T-helper 22 cell (primary cell): Measurements from ENCODE around the gene TTBK2.
"Not testable (repeated sequence)": the region's sequence is repeated elsewhere in the genome, so short reads cannot be mapped to it uniquely, and the experiment has no call there.

Experiments used
- DNase-seq: peaks from one replicate; pipeline ENCODE4 v3.0.0-alpha.2; 2020; ENCODE audit warnings: low read depth

The TTBK2 gene

GRCh38 chr15:42761813-42762212 lies 158.8 kb downstream of the TTBK2 start:
- not testable (repeated sequence) for DNase-seq

DNA sequence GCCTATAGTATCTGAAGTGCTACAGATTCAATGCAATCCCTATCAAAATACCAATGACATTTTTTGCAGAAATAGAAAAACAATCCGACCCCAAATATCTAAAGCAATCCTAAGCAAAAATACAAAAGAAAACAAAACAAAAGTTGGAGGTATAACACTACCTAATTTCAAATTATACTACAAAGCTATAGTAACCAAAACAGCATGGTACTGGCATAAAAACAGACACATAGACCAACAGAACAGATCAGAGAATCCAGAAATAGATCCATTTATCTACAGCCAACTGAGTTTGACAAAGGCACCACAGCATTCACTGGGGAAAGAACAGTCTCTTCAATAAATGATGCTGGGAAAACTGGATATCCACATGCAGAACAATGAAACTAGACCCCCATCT lies 159.8 kb downstream of the TTBK2 start:
- DNase-seq = no peak

DNA sequence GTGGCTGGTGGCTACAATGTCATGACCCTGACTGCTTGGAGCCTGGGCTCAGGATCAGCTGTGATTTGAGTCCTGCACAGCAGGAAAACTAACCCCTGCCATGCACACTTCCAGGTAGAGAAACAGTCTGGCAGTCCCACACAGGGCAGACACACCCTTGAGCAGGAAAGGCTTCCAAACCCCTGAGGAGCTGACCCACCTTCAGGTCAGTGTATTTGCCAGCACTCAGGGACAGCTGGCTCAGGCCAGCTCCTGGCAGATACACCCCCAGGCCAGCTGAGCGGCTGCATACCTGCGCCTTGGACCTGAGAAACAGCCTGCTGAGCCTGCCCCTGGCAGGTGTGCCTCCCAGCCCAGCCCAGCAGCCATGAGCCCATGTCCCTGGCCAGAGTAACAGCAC lies 161.5 kb downstream of the TTBK2 start:
- DNase-seq = no peak

- no peak for DNase-seq
Observed at GRCh38 chr15:42750306-42750705, 170.3 kb downstream of the TTBK2 start.

- DNase-seq = no peak
Observed at GRCh38 chr15:42749266-42749665, 171.3 kb downstream of the TTBK2 start.

DNA sequence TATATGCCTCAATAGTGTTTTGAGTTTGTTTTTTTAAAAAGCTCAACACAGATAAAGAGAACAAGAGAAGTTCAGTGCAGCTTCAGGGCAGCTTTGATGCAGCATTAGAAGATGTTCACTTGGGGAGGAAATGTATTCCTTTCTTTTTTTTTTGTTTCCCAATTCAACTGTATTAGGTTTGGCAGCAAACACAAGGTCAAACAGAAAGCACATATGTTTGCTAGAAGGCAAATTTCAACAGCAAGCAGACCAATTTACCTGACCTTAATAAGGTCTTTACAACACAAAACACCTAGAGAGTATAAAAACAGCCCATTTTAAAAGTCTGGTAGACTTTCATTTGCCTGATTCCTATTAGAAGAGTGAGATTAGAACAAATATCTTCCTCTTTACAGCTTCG lies 176.4 kb downstream of the TTBK2 start:
- no peak for DNase-seq

DNA sequence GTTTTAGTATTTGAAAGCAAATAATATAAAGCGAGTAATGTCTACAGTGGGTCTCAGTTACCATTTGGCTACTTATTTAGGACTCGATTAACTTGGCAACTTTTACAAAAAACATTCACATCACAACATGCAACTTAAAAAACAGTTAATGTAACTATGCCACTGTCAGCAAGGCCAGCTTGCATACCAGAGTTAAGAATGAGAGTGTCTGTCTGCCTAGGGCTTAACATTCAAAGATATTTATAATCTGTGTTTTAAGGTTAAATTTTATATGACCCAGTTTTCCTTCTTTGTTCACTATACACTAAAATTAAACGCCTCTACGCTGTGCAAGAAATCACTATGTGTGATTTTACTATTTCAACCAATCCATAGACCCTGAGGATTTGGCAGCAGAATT lies 178.4 kb downstream of the TTBK2 start:
- no peak for DNase-seq

GRCh38 chr15:42741710-42742109 lies 178.9 kb downstream of the TTBK2 start:
- DNase-seq = no peak

DNA sequence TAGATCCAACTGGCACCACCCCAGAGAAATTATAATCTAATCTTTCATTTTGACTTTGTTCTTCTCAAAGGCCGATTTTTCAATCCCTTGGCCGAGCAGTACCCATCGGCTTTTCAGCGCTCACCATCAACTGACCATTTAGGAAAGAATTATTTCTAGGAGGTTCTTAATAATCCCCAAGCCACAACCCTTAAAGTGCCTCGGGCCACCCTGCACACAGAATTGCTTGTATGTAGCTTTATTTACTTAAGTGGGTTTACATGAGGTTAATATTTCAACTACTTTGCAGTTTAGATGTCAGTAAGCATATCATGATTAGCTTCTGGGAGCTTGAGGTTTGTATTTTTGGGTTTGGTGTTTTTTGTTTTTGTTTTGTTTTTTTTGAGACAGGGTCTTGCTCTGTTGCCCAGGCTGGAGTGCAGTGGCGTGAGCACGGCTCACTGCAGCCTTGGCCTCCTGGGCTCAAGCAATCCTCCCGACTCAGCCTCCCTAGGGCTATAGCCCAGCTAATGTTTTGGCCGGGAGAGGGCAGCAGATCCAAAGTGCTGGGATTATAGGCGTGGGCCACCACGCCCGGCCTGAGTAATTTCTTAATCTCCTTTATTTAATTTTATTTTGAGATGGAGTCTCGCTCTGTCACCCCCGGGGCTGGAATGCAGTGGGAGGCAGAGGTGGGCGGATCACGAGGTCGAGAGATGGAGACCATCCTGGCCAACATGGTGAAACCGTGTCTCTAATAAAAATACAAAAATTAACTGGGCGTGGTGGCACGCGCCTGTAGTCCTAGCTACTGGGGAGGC lies 182.8 kb downstream of the TTBK2 start:
- DNase-seq = no peak

DNA sequence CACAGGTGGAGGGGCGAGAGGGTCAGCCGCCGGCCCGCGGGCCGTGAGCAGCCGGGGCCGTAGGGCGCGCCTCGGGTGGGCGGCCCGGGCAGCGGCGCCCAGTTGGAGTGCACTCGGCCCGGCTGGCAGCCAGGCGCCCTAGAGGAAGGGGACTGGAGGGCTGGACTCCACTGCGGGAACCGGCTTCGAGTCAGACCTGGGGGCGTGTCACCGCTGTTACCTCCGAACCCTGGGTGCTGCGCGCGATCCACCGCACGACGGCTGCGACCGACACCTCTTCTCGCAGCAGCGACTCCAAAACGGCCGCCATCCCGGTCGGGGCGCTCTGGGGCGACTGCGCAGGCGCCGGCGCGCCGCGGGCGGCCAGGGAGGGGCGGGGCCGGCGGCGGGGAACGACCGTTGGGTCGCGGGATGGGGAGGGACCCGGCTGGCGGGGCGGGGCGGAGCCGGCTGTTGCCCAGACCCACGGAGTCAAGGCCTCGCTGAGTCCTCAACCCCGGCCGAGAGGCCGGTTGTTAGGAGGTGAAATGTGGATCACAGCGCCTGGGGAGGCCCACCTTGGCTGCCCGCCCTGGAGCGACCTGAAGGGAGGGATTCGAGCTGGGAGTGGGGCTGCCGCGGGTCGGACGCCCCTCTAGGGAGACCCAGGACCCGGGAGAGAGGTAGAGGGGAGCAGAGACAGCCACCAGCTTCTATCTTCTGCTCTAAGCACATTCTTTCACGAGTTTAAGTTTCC lies 183.6 kb downstream of the TTBK2 start, which contains the start of gene CDAN1:
TSS of gene CDAN1 (minus strand) at position 336 of the 736 bp plus-strand sequence. CDS start at position 310, 26 bp downstream.
- peak; percentile 89 for DNase-seq

GRCh38 chr15:42736178-42736792 lies 184.3 kb downstream of the TTBK2 start:
- DNase-seq = no peak

GRCh38 chr15:42735382-42736165 lies 185.0 kb downstream of the TTBK2 start:
- DNase-seq = no peak

DNA sequence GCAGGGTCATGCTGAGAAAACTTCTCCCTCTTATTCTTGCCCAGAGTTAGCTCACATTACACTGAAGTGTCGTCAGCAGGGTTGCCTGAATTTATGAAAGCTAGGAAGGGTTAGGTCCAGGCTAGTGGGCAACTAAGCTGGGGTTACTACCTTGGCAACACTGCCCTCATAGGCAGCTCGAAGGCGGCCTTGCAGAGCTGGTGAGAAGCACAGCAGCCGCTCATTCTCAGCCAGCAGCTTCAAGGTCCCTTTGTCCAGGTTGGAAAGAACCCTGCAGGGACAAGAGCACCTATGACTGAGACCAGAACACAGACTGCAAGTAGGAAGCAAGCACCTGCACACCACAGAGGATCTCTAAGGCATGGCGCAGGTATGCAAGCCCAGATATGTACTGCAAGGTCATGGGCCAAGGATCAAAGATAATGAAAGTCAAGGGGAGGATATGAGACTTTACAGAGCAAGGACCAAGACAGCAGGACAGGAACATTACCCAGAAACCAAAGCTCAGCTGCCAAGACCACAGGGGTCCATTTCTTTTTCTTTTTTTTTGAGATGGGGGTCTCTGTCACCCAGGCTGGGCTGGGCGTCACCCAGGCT lies 186.4 kb downstream of the TTBK2 start:
- DNase-seq = no peak

DNA sequence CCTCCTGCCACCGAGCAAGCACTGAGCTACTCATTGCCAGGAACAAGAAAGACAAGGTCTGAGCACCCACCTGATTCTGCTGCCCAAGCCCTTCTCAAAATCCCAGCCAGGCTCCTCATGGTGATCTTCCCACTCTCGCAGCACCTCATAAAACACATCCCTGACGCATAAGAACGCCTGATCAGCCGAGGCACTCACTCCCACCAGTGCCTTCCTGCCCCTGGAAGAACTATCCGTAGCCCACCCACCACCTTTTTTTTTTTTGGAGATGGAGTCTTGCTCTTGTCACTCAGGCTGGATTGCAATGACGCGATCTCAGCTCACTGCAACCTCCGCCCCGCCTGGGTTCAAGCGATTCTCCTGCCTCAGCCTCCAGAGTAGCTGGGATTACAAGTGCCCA lies 187.6 kb downstream of the TTBK2 start:
- DNase-seq = no peak

GRCh38 chr15:42732095-42732827 lies 188.3 kb downstream of the TTBK2 start:
- no peak for DNase-seq

GRCh38 chr15:42731461-42731860 lies 189.1 kb downstream of the TTBK2 start:
- no peak for DNase-seq

GRCh38 chr15:42730536-42730935 lies 190.0 kb downstream of the TTBK2 start:
- DNase-seq = no peak

DNA sequence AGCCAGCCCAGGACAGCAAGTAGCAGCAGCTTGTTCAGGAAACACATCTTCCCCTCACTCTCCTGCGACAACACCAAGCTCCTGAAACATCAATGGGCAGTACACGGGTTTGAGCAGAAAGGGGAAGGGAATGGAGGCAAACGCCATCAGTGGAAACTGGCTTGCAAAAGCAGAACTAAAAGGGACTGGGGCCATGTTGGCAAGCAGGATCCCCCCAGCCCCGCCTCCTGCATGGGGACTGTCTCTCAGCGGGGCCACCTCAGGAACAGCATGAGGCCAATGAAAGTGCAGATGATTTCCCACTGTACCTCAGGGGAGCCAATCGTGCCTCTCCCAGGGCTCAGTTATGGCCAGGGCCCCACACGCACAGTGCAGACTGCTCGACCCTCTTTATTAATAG lies 190.4 kb downstream of the TTBK2 start:
- no peak for DNase-seq

GRCh38 chr15:42729409-42729808 lies 191.2 kb downstream of the TTBK2 start:
- no peak for DNase-seq

DNA sequence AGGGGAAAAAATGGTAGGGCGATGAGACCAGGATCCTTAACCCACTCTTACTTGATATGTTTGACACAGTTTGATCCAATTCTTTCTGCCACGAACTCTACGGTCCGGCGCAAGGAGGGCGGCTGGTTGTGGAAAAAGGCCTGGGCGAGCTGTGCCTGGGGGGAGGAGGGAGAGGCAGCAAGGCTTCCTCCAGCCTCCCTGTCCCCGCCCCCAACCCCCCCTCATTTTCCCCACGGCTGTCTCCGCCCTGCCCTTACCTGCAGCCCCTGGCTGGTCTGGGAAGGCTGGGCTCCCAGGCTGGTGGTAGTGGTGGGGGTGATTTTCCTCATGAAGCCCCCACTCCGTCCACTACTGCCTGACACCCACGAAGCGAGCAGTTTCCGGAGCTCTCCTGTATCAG lies 191.6 kb downstream of the TTBK2 start:
- DNase-seq = no peak

GRCh38 chr15:42728560-42728959 lies 192.0 kb downstream of the TTBK2 start:
- DNase-seq = no peak
